ENCODE data around the gene KPNA4. TPM values are rescaled to one million over a fixed set of nuclear protein-coding genes. Genes with fewer than 3 reads are reported as not detected.

KPNA4 gene
- total and polyA plus RNA-seq, 2 of the 4 experiments (the other 2 are of a cell fraction), result 12.9 to 46.1 TPM

DNA sequence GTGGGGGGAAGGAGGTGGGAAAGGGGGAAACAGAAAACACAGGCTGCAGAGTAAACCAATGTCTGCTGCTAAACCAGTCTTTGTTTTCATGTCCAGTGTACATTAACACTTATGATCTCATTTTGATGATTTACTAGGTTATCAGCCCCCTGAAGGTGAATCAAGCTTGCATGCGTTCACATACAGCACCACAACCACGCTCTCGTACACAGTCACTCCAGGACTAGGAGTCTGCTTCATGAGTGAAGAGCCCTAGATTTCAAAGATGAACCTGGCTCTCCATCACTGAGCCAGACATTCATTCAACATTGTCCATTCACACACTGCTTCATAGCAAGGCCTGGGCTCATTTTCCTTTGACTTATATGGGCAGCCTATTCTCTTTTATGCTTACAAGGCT is 64.0 kb downstream of the KPNA4 start:
- ATAC-seq (ENCODE audit: low read depth) (no peak), DNase-seq (no peak)
- H3K27me3 ChIP-seq (ENCODE audit: control insufficient read depth, insufficient read depth, low read length), result no peaks in the 10 kb centered on the region
- H3K27ac ChIP-seq (ENCODE audit: insufficient read depth, low read length), result no peak overlapping the region
- CTCF ChIA-PET, result no interaction called here
- H4K8ac ChIP-seq (ENCODE audit: low read depth in 2 of 2, low read length in 2 of 2), result no peak overlapping the region
- WGBS, 2 experiments (ENCODE audit: extremely low coverage in 2 of 2, insufficient read length in 1 of 2), result no CpG with 5 or more reads among the region's 3 CpGs
- H3K56ac ChIP-seq (ENCODE audit: extremely low read depth, insufficient read depth, low read length), result no peak overlapping the region
- H3K4ac ChIP-seq (ENCODE audit: low read depth, low read length), result no peak overlapping the region
- TF ChIP-seq POLR2A (IDR thresholded peaks at IDR 0.05; ENCODE audit: low read depth, low read length) (no peak), RFX5 (IDR thresholded peaks at IDR 0.05; ENCODE audit: low read depth, low read length) (no peak), CEBPB (IDR thresholded peaks at IDR 0.05; ENCODE audit: low read depth, low read length) (no peak), USF2 (IDR thresholded peaks at IDR 0.05; ENCODE audit: low read depth, low read length) (no peak), RCOR1 (IDR thresholded peaks at IDR 0.05; ENCODE audit: insufficient replicate concordance, low read length) (no peak), RAD21 (IDR thresholded peaks at IDR 0.05; ENCODE audit: low read length) (no peak), MAZ (IDR thresholded peaks at IDR 0.05; ENCODE audit: borderline replicate concordance, low read depth, low read length) (no peak)
- TF ChIP-seq, protein P1, sequence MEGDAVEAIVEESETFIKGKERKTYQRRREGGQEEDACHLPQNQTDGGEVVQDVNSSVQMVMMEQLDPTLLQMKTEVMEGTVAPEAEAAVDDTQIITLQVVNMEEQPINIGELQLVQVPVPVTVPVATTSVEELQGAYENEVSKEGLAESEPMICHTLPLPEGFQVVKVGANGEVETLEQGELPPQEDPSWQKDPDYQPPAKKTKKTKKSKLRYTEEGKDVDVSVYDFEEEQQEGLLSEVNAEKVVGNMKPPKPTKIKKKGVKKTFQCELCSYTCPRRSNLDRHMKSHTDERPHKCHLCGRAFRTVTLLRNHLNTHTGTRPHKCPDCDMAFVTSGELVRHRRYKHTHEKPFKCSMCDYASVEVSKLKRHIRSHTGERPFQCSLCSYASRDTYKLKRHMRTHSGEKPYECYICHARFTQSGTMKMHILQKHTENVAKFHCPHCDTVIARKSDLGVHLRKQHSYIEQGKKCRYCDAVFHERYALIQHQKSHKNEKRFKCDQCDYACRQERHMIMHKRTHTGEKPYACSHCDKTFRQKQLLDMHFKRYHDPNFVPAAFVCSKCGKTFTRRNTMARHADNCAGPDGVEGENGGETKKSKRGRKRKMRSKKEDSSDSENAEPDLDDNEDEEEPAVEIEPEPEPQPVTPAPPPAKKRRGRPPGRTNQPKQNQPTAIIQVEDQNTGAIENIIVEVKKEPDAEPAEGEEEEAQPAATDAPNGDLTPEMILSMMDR (conservative IDR thresholded peaks at IDR 0.05; ENCODE audit: low read depth, low read length), result no peak
- TF ChIP-seq, protein P2, sequence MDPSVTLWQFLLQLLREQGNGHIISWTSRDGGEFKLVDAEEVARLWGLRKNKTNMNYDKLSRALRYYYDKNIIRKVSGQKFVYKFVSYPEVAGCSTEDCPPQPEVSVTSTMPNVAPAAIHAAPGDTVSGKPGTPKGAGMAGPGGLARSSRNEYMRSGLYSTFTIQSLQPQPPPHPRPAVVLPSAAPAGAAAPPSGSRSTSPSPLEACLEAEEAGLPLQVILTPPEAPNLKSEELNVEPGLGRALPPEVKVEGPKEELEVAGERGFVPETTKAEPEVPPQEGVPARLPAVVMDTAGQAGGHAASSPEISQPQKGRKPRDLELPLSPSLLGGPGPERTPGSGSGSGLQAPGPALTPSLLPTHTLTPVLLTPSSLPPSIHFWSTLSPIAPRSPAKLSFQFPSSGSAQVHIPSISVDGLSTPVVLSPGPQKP (IDR thresholded peaks at IDR 0.05; ENCODE audit: borderline replicate concordance, low read depth, low read length), result no peak
- no TSS peak for BruUV-seq (replicated peaks)
- H2BK20ac ChIP-seq (ENCODE audit: low read depth, low read length), result no peak overlapping the region
- no peaks in the 10 kb centered on the region; the same call in 1 of the 2 replicates for H4K20me1 ChIP-seq (ENCODE audit: insufficient read depth, low read length)
- H3K14ac ChIP-seq (replicated peaks; ENCODE audit: low read depth, low read length), result no peak overlapping the region
- dilution Hi-C loops (cut with HindIII; ENCODE audit: low sequenced_read_pairs, unreplicated experiment), result no loop called here
- H2BK5ac ChIP-seq (ENCODE audit: low read depth, low read length, poor library complexity, severe bottlenecking), result no peak overlapping the region
- H3K23ac ChIP-seq (ENCODE audit: low read depth, low read length), result no peak overlapping the region
- H3K18ac ChIP-seq (ENCODE audit: low read depth, low read length), result no peak overlapping the region
- no peaks in the 10 kb centered on the region for H3K4me1 ChIP-seq (ENCODE audit: control insufficient read depth, insufficient read depth, low read length)
- no peak overlapping the region for H3K9ac ChIP-seq (ENCODE audit: low read depth, low read length)
- H3K36me3 ChIP-seq (ENCODE audit: control insufficient read depth, insufficient read depth, low read length), result peaks cover 18% of the 10 kb centered on the region
- no peak overlapping the region for H4K5ac ChIP-seq (ENCODE audit: low read depth, low read length)
- in situ Hi-C loops (cut with MboI; ENCODE audit: low sequenced_read_pairs), result no loop called here
- H3K4me3 ChIP-seq (ENCODE audit: insufficient read depth, low read depth, low read length), result no peak overlapping the region
- H2BK120ac ChIP-seq (ENCODE audit: low read depth, low read length), result no peak overlapping the region
- no peaks in the 10 kb centered on the region; the same call in 1 of the 2 replicates for H3K9me1 ChIP-seq (ENCODE audit: insufficient read depth, low read length)
- no peaks in the 10 kb centered on the region for H3K9me3 ChIP-seq (ENCODE audit: control insufficient read depth, insufficient read depth, low read length)
- H2BK15ac ChIP-seq (ENCODE audit: low read depth, low read length), result no peak overlapping the region
- intact Hi-C loops (cut with micrococcal nuclease), result no loop called here
- H3K4me2 ChIP-seq (ENCODE audit: low read depth, low read length), result no peak overlapping the region
- H3K79me1 ChIP-seq (ENCODE audit: low read depth in 1 of 2, low read length in 2 of 2), result peaks cover 7% of the 10 kb centered on the region in 2 experiments; a peak in 1 of 4 replicates
- POLR2A ChIA-PET (ENCODE audit: unreplicated experiment), result no interaction called here
- H2AK5ac ChIP-seq (ENCODE audit: low read depth, low read length), result no peak overlapping the region
- H2AFZ ChIP-seq (replicated peaks; ENCODE audit: low read length, poor library complexity), result no peak overlapping the region
- no peak overlapping the region for H4K91ac ChIP-seq (ENCODE audit: insufficient read depth, low read depth, low read length)
- H2AK9ac ChIP-seq (replicated peaks; ENCODE audit: low read depth, low read length, poor library complexity), result no peak overlapping the region

All from IMR-90 (cell line).